CD4-positive, alpha-beta T cell treated with Interferon alpha-2 for 1 hour (primary cell): ENCODE results near the gene WNT1.

Experiments
- DNase-seq, 2 donors: peaks; one replicate each; pipeline ENCODE4 v3.0.0-alpha.2; 2020 to 2022

The WNT1 gene

GRCh38 chr12:49010092-49010668 lies 32.1 kb downstream of the WNT1 start:
- DNase-seq: no peak

- no peak for DNase-seq
Observed at GRCh38 chr12:49012739-49013138, 34.6 kb downstream of the WNT1 start.

- no peak for DNase-seq
Observed at GRCh38 chr12:49013428-49013827, 35.3 kb downstream of the WNT1 start.

- DNase-seq: no peak
Observed at GRCh38 chr12:49014547-49014946, 36.4 kb downstream of the WNT1 start.

- no peak for DNase-seq
Observed at GRCh38 chr12:49015196-49015595, 37.1 kb downstream of the WNT1 start.

GRCh38 chr12:49017891-49018260 lies 39.8 kb downstream of the WNT1 start:
- DNase-seq: peak in 1 of 2 donors; percentile 44

- peak; percentile 97 to 98 for DNase-seq
Observed at GRCh38 chr12:49018261-49019119, 40.4 kb downstream of the WNT1 start, which contains the start of gene PRKAG1. TSS of gene PRKAG1 (minus strand) at chr12:49018776. CDS start at chr12:49018740, 36 bp downstream.

- DNase-seq: no peak
Observed at GRCh38 chr12:49019120-49019430, 41.0 kb downstream of the WNT1 start.

GRCh38 chr12:49019443-49020324 lies 41.6 kb downstream of the WNT1 start:
- peak; percentile 59 to 61 for DNase-seq

- DNase-seq: no peak
Observed at GRCh38 chr12:49020441-49020840, 42.3 kb downstream of the WNT1 start.

GRCh38 chr12:49021292-49021915 lies 43.3 kb downstream of the WNT1 start:
- DNase-seq: no peak

- no peak for DNase-seq
Observed at GRCh38 chr12:49022558-49023178, 44.5 kb downstream of the WNT1 start.

- DNase-seq: no peak
Observed at GRCh38 chr12:49023812-49024211, 45.7 kb downstream of the WNT1 start.

GRCh38 chr12:49024543-49024942 lies 46.4 kb downstream of the WNT1 start:
- no peak for DNase-seq

GRCh38 chr12:49025463-49025862 lies 47.3 kb downstream of the WNT1 start:
- DNase-seq: no peak

GRCh38 chr12:49026101-49026500 lies 48.0 kb downstream of the WNT1 start:
- DNase-seq: no peak

- DNase-seq: no peak
Observed at GRCh38 chr12:49026678-49027480, 48.8 kb downstream of the WNT1 start.

GRCh38 chr12:49027846-49028555 lies 49.9 kb downstream of the WNT1 start:
- no peak for DNase-seq

- no peak for DNase-seq
Observed at GRCh38 chr12:49028666-49029275, 50.6 kb downstream of the WNT1 start.

GRCh38 chr12:49030119-49030518 lies 52.0 kb downstream of the WNT1 start:
- DNase-seq: no peak
